Stomach (tissue), 9 donors: ENCODE measurements around the gene SNORC. TPM values are rescaled to one million over a fixed set of nuclear protein-coding genes. Genes with fewer than 3 reads are reported as not detected.

Source experiments
- DNase-seq, 2 donors: peaks; one replicate each; pipeline versions ENCODE4 v3.0.0 to v3.0.0-alpha.2; 2013 to 2019
- H3K27ac ChIP-seq, 5 donors: fragments of 200-600 bp in 4 of 5; sonication (generic) in 4 of 5; one replicate each; pipeline ENCODE4 v1.5.1; 2013 to 2019; ENCODE audit warnings: mild to moderate bottlenecking in 1 of 5, moderate library complexity in 1 of 5
- H3K27me3 ChIP-seq, 3 donors: fragments of 200-600 bp; sonication (generic); one replicate each; pipeline ENCODE4 v1.5.1; 2017 to 2019; ENCODE audit warnings: mixed run types in 1 of 3
- H3K36me3 ChIP-seq, 4 donors: fragments of 200-600 bp; sonication (generic); 1 replicate in 3 of 4; 2 replicates in 1 of 4; pipeline ENCODE4 v1.5.1; 2016 to 2019
- H3K4me1 ChIP-seq, 4 donors: fragments of 200-600 bp; sonication (generic); one replicate each; pipeline ENCODE4 v1.5.1; 2016 to 2019
- H3K4me3 ChIP-seq, 4 donors: fragments of 200-600 bp; sonication (generic) in 3 of 4; one replicate each; pipeline ENCODE4 v1.5.1; 2016 to 2019; ENCODE audit warnings: mild to moderate bottlenecking in 1 of 4
- H3K9me3 ChIP-seq, 4 donors: fragments of 200-600 bp; sonication (generic); one replicate each; pipeline ENCODE4 v1.5.1; 2016 to 2019
- EP300 ChIP-seq: sonication (generic); formaldehyde crosslinking; IDR thresholded peaks from one replicate; pipeline ENCODE4 v1.6.1; 2017; ENCODE audit warnings: antibody characterized with exemption
- POLR2A ChIP-seq, 4 donors: fragments of 450-650 bp; IDR thresholded peaks; one replicate each; pipeline ENCODE4 v1.6.1; 2016; ENCODE audit warnings: antibody characterized with exemption in 4 of 4, control low read depth in 2 of 4, mild to moderate bottlenecking in 1 of 4, moderate library complexity in 1 of 4
- POLR2AphosphoS5 ChIP-seq, 3 donors: sonication (generic); formaldehyde crosslinking; IDR thresholded peaks; one replicate each; pipeline ENCODE4 v1.6.1; 2016; ENCODE audit warnings: antibody characterized with exemption in 3 of 3
- WGBS, 5 donors: extraction: QIAGEN DNeasy Blood & Tissue Kit in 3 of 5; methylation state at CpG; one replicate each; pipeline versions ENCODE4 v1.1.5 to v1.1.7; 2013 to 2018; 5-methylcytosine and 5-hydroxymethylcytosine counted together
- intact Hi-C: fragments of 100-400 bp; cut with DNase I; formaldehyde crosslinking; loops from one replicate; pipeline ENCODE4 v1.15.1; 2023; ENCODE audit warnings: low total_unique reads
- polyA plus RNA-seq, 3 donors: library from polyadenylated mRNA; stranded (reverse); fragments of 200-250 nt; gene quantifications; one replicate each; pipeline ENCODE4 v1.2.3, GENCODE V29; 2013
- total RNA-seq, 5 donors: library from RNA; depleted of rRNA; stranded (reverse); fragments of >200 nt; gene quantifications; one replicate each; pipeline versions ENCODE4 v1.1.0 to v1.2.3, GENCODE V29; 2014 to 2016
- TF ChIP-seq, protein P1 (sequence below), 7 experiments: fragments of 450-650 bp in 4 of 7; fragments of 200-600 bp in 3 of 7; sonication (generic) in 3 of 7; IDR thresholded peaks; one replicate each; pipeline ENCODE4 v1.5.1; 2016 to 2019; ENCODE audit warnings: antibody characterized with exemption in 7 of 7, control low read depth in 2 of 7, mild to moderate bottlenecking in 1 of 7
- donor health status: healthy with polysubstance abuse.
- donor health status: Bipolar disorder and iron deficiency.
- donor health status: healthy.

SNORC gene
- total and polyA plus RNA-seq, 8 donors, result 0.55 to 23.8 (median 6.3) TPM; not detected in 1

DNA sequence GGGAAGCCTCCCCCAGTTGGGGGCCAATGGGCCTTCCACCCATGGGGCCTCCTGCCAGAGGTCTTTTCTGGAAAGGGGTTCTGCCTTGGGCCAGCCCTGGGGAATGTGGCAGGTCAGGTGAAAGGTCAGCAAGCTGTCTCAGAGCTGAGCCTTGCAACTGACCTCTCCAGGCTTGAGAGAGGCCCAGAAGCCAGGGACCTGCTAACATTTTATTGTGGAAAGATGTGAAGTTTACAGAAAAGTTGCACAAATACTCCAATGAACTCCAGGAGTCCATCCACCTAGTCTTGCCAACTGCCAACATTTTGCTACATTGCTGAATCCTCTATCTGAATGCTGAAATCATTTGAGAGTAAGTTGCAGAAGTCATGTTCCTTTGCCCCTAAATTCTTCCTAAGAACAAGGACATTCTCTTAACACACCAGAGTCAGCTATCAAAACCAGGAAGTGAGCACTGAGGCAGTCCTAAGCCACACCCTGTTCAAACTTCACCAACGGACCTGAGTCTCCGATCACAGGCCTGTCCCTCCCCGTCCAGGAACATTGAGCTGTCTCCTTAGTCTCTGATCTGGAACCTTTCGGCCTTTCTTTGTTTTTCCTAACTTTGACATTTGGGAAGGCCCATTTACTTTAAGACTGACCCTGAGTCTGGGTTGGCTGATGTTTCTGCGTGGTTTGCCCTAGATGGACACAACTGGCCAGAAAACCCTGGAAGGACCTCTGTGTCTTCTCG is 4.0 kb downstream of the SNORC start:
- Histone ChIP-seq H3K4me3 (no peak overlapping the region), H3K4me1 (peaks cover 17 to 37% (median 22%) of the 10 kb centered on the region in 4 donors), H3K9me3 (no peaks in the 10 kb centered on the region), H3K36me3 (no peaks in the 10 kb centered on the region), H3K27ac (peak overlapping the region in 1 of 5 donors; percentile 40), H3K27me3 (peaks cover 0 to 35% (median 24%) of the 10 kb centered on the region in 3 donors)
- DNase-seq, result peak in 1 of 2 donors; percentile 63
- WGBS, 5 donors, result 47 to 70% (median 64%) methylated on average over 6 of the region's 6 CpGs
- intact Hi-C loops, result no loop called here
- TF ChIP-seq POLR2AphosphoS5 (IDR thresholded peaks at IDR 0.05) (peak in 1 of 3 donors; percentile 25), POLR2A (IDR thresholded peaks at IDR 0.05) (no peak)
- TF ChIP-seq, protein P1, sequence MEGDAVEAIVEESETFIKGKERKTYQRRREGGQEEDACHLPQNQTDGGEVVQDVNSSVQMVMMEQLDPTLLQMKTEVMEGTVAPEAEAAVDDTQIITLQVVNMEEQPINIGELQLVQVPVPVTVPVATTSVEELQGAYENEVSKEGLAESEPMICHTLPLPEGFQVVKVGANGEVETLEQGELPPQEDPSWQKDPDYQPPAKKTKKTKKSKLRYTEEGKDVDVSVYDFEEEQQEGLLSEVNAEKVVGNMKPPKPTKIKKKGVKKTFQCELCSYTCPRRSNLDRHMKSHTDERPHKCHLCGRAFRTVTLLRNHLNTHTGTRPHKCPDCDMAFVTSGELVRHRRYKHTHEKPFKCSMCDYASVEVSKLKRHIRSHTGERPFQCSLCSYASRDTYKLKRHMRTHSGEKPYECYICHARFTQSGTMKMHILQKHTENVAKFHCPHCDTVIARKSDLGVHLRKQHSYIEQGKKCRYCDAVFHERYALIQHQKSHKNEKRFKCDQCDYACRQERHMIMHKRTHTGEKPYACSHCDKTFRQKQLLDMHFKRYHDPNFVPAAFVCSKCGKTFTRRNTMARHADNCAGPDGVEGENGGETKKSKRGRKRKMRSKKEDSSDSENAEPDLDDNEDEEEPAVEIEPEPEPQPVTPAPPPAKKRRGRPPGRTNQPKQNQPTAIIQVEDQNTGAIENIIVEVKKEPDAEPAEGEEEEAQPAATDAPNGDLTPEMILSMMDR (IDR thresholded peaks at IDR 0.05), result no peak

DNA sequence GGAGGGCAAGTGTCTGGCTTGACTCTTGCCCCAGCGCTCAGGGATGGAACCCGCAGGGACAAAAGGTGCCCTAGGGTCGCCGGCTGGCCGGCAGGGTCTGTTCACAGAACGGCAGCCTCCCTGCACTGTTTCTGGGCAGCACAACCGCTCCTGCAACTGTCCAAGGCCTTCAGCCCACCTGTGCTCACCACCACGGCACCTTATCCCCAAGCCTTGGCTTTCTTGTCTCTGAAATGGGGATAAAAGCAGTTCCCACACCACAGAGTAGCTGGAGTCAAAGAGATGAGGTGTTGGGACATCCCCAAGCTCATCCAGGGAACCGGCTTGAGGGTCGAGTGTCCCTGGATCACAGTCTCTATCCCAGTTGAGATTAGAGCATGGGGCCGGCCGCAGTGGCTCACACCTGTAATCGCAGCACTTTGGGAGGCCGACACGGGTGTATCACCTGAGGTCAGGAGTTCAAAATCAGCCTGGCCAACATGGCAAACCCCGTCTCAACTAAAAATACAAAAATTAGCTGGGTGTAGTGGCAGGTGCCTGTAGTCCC is 4.7 kb downstream of the SNORC start:
- TF ChIP-seq, protein P1 (IDR thresholded peaks at IDR 0.05), result no peak
- TF ChIP-seq POLR2AphosphoS5 (IDR thresholded peaks at IDR 0.05), result no peak
- no peak for TF ChIP-seq POLR2A (IDR thresholded peaks at IDR 0.05)
- TF ChIP-seq EP300, result no peak
- no peak for DNase-seq
- 87 to 95% (median 88%) methylated on average over 14 to 16 of the region's 16 CpGs for WGBS, 5 donors
- Histone ChIP-seq H3K4me3 (no peak overlapping the region), H3K27me3 (peaks cover 0 to 35% (median 24%) of the 10 kb centered on the region in 3 donors), H3K4me1 (peaks cover 17 to 37% (median 22%) of the 10 kb centered on the region in 4 donors), H3K27ac (no peak overlapping the region), H3K36me3 (no peaks in the 10 kb centered on the region), H3K9me3 (no peaks in the 10 kb centered on the region)
- intact Hi-C loops, result no loop called here

DNA sequence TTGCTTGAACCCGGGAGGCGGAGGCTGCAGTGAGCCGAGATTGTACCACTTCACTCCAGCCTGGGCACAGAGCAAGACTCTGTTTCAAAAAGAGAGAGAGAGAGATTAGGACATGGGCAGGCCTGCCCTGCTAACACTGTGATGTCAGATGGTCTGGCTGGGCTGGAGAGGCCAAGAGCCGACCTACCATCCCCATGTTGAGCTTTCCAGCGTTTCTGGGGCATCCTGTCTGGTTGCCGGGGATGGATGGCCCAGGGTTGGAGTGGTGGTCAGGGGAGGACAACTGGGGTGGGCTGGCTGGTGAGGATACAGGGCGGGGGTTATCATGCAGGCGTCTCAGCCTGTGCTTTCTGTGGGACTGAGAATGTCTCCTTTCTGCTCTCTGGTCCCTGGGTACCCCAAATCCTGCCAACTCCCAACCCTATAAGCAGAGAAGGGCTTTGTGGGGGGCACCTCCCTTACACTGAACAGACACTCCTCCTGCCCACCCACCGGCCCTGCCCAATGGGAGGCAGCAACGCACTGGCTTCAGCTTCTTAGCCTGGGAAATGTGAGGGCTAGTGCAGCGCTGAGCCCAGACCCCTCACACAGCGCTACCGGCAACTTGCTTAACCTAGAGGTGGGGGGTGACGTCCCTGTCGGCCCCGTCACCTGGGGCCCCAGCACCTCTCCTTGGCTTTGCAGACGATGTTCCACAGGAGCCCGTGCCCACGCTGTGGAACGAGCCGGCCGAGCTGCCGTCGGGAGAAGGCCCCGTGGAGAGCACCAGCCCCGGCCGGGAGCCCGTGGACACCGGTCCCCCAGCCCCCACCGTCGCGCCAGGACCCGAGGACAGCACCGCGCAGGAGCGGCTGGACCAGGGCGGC is 5.4 kb downstream of the SNORC start:
- Histone ChIP-seq H3K27ac (peak overlapping the region in 1 of 5 donors; percentile 13), H3K9me3 (no peaks in the 10 kb centered on the region), H3K4me3 (peak overlapping the region; percentile 52 to 67 (median 58)), H3K36me3 (no peaks in the 10 kb centered on the region), H3K4me1 (peaks cover 17 to 37% (median 22%) of the 10 kb centered on the region in 4 donors), H3K27me3 (peaks cover 0 to 35% (median 24%) of the 10 kb centered on the region in 3 donors)
- peak in 1 of 2 donors; percentile 44 for DNase-seq
- intact Hi-C loops, result no loop called here
- TF ChIP-seq POLR2AphosphoS5 (IDR thresholded peaks at IDR 0.05) (no peak), POLR2A (IDR thresholded peaks at IDR 0.05) (no peak), EP300 (no peak)
- TF ChIP-seq, protein P1 (IDR thresholded peaks at IDR 0.05), result no peak
- 18 to 25% (median 22%) methylated on average over 29 to 37 of the region's 37 CpGs for WGBS, 5 donors
